HEK293T (cell line): Measurements from ENCODE around the gene MGMT.

Experiments
- CTCF ChIA-PET: fragments of 350-600 bp; formaldehyde crosslinking; extraction: SDS; loops from one replicate; lab custom pipeline; 2021; ENCODE audit warnings: antibody characterized with exemption, inconsistent platforms; lab: Yijun Ruan, JAX
- POLR2A ChIA-PET: fragments of 350-600 bp; formaldehyde crosslinking; extraction: SDS; loops from one replicate; lab custom pipeline; 2020; ENCODE audit warnings: antibody characterized with exemption, inconsistent platforms; lab: Yijun Ruan, JAX
- DNase-seq: peaks from one replicate; pipeline ENCODE4 v3.0.0; 2012; ENCODE audit warnings: mixed read lengths; ENCODE audit errors: extremely low spot score
- ARNT ChIP-seq: fragments of 450-650 bp; IDR thresholded peaks from 2 replicates; pipeline ENCODE4 v1.6.1; 2017; ENCODE audit warnings: mild to moderate bottlenecking
- BHLHE40 ChIP-seq: fragments of 450-650 bp; IDR thresholded peaks from 2 replicates; pipeline ENCODE4 v1.6.1; 2016; ENCODE audit warnings: mild to moderate bottlenecking, moderate library complexity, borderline replicate concordance
- CTBP1 ChIP-seq: fragments of 450-650 bp; IDR thresholded peaks from 2 replicates; pipeline ENCODE4 v1.6.1; 2016; ENCODE audit warnings: borderline replicate concordance
- ELF4 ChIP-seq: fragments of 450-650 bp; IDR thresholded peaks from 2 replicates; pipeline ENCODE4 v1.6.1; 2017; ENCODE audit warnings: antibody characterized with exemption
- FOXA1 ChIP-seq: fragments of 450-650 bp; IDR thresholded peaks from 2 replicates; pipeline ENCODE4 v1.6.1; 2016; ENCODE audit warnings: mild to moderate bottlenecking
- FOXK2 ChIP-seq: fragments of 450-650 bp; IDR thresholded peaks from 2 replicates; pipeline ENCODE4 v1.6.1; 2016; ENCODE audit warnings: mild to moderate bottlenecking
- FOXM1 ChIP-seq: fragments of 450-650 bp; IDR thresholded peaks from 2 replicates; pipeline ENCODE4 v1.6.1; 2017; ENCODE audit warnings: mild to moderate bottlenecking, borderline replicate concordance
- HDGF ChIP-seq: fragments of 450-650 bp; IDR thresholded peaks from 2 replicates; pipeline ENCODE4 v1.6.1; 2017; ENCODE audit warnings: antibody characterized with exemption, borderline replicate concordance
- L3MBTL2 ChIP-seq: fragments of 450-650 bp; conservative IDR thresholded peaks from 2 replicates; pipeline ENCODE4 v1.6.1; 2016; ENCODE audit warnings: mild to moderate bottlenecking
- LEF1 ChIP-seq: fragments of 450-650 bp; IDR thresholded peaks from 2 replicates; pipeline ENCODE4 v1.6.1; 2017; ENCODE audit warnings: mild to moderate bottlenecking, borderline replicate concordance
- NFRKB ChIP-seq: fragments of 450-650 bp; IDR thresholded peaks from 2 replicates; pipeline ENCODE4 v1.6.1; 2016; ENCODE audit warnings: mild to moderate bottlenecking, moderate library complexity
- SP1 ChIP-seq: fragments of 450-650 bp; IDR thresholded peaks from 2 replicates; pipeline ENCODE4 v1.6.1; 2017
- SUZ12 ChIP-seq: fragments of 450-650 bp; IDR thresholded peaks from 2 replicates; pipeline ENCODE4 v1.6.1; 2016; ENCODE audit warnings: mild to moderate bottlenecking
- TARDBP ChIP-seq: fragments of 450-650 bp; IDR thresholded peaks from 2 replicates; pipeline ENCODE4 v1.6.1; 2016
- ZNF384 ChIP-seq: fragments of 450-650 bp; IDR thresholded peaks from 2 replicates; pipeline ENCODE4 v1.6.1; 2016
- TF ChIP-seq, protein P1 (sequence below): fragments of 450-650 bp; IDR thresholded peaks from 2 replicates; pipeline ENCODE4 v1.6.1; 2016

Gene MGMT

DNA sequence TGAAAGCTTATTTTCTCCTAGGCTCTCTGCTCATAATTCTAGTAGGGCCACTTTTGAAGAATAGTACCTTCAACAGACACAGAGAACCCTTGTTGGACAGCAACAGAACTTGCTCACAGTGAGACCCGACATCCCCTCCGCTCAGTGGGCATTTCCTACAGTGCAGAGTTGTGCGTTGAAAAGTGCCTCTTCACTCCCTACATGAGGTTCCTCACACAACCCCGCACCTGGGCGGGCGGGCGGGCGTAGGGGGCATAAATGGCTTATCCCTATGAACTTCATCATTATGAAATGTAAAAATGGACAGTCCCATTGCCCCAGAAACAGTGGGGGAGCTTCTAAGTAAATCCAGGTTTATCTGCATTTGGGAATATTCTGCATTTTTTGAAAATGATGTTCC, 174.9 kb downstream of the MGMT start:
- POLR2A ChIA-PET, result no interaction called here
- TF ChIP-seq FOXM1 (no peak), SUZ12 (no peak), LEF1 (no peak), SP1 (no peak), ARNT (no peak)
- no peak for DNase-seq
- CTCF ChIA-PET, result no interaction called here

DNA sequence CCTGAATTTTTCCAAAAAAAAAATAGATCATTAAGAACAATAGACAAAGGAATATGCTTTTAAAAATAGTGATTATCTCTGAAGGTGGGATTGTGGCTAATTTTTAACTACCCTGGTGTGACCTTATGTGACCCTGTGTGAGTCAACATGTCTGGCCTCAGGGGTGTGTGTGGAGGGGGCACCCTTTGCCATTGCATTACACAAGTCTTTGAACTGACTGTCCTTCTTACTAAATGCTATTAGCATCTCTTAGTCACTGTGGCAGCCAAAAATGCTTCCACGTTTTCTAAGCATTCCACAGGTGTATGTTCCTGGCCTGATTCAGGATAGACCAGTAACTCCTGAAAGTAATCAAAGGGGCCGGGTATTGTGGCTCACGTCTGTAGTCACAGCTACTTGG, 175.4 kb downstream of the MGMT start:
- no peak for TF ChIP-seq ARNT
- no peak for TF ChIP-seq ELF4
- no peak for TF ChIP-seq ZNF384
- no peak for TF ChIP-seq FOXK2
- no peak for TF ChIP-seq TARDBP
- no peak for TF ChIP-seq CTBP1
- TF ChIP-seq LEF1, result no peak
- no peak for TF ChIP-seq SUZ12
- ChIA-PET POLR2A (no interaction called here), CTCF (no interaction called here)
- DNase-seq, result no peak

DNA sequence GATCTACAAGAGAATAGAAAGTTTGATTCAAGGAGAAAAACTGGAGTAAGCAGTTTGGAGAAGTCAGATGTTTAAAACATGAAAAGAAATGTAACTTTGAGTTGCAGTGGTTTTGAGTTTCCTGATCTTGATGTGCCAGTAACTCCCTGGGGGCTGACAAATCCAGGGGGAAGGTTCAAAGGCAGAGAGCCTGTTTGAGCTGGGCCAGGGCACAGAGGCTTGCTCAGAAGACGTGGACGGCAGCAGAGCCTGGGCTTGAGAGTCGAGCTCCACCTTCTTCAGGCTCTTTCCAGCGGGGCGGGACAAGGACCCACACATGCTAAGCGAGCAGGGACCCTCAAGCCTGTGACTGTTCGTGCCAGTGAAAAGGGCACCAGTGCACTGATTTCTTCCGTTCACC, 176.2 kb downstream of the MGMT start:
- DNase-seq, result no peak

DNA sequence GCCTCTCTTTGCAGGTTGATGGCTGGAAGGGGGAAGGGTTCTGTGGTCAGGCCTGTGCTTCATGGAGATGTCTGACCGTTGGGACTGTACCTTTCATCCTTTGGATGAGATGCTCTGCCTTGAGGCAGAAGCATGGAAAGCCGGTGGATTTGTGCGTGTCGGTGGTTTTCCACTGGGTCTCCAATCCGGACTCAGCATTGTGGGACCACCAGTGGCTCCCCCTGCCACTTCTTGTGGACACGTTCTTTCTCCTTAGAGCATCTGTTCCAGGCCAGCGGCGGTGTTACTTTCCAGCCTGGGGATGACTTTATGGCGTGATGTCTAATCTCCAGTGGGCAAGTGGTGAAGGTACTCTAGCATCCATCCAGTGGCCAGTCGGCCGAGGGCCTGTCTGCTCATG, 178.4 kb downstream of the MGMT start:
- no peak for DNase-seq
- ChIA-PET POLR2A (no interaction called here), CTCF (no interaction called here)
- TF ChIP-seq ZNF384 (no peak), HDGF (no peak), SUZ12 (no peak), FOXK2 (no peak), CTBP1 (no peak), ARNT (no peak), SP1 (no peak), NFRKB (no peak), LEF1 (no peak), TARDBP (no peak), FOXA1 (no peak), BHLHE40 (no peak), FOXM1 (no peak), L3MBTL2 (no peak)
- TF ChIP-seq, protein P1, sequence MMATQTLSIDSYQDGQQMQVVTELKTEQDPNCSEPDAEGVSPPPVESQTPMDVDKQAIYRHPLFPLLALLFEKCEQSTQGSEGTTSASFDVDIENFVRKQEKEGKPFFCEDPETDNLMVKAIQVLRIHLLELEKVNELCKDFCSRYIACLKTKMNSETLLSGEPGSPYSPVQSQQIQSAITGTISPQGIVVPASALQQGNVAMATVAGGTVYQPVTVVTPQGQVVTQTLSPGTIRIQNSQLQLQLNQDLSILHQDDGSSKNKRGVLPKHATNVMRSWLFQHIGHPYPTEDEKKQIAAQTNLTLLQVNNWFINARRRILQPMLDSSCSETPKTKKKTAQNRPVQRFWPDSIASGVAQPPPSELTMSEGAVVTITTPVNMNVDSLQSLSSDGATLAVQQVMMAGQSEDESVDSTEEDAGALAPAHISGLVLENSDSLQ, result no peak

More for the DNA sequence above, 176.2 kb downstream of the MGMT start:
- ChIA-PET CTCF (no interaction called here), POLR2A (no interaction called here)
- TF ChIP-seq, protein P1, result no peak
- no peak for TF ChIP-seq NFRKB
- no peak for TF ChIP-seq ARNT

DNA sequence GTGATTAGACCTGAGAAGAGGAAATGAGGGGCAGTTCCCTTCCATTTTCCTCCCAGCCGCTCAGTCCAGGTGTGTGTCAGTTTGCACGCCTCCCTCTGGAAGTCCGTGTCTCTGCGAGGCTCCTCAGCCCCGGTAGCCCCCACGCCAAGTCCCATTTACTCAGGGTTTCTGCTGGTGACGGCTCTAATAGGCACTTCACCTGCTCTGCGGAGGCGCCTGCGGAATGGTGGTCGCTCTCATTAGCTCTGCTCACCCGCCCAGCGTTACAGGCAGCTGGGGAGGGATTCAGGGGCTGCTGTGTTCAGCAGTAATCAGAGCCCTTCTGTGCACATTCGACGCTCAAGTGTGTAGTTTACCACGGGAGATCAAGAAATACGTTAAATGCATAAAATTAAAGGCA, 179.9 kb downstream of the MGMT start:
- CTCF ChIA-PET, result no interaction called here
- TF ChIP-seq, protein P1, result no peak
- TF ChIP-seq HDGF (no peak), BHLHE40 (no peak), FOXM1 (no peak), ZNF384 (no peak), ELF4 (no peak), CTBP1 (no peak), LEF1 (no peak)
- POLR2A ChIA-PET, result no interaction called here
- DNase-seq, result no peak

DNA sequence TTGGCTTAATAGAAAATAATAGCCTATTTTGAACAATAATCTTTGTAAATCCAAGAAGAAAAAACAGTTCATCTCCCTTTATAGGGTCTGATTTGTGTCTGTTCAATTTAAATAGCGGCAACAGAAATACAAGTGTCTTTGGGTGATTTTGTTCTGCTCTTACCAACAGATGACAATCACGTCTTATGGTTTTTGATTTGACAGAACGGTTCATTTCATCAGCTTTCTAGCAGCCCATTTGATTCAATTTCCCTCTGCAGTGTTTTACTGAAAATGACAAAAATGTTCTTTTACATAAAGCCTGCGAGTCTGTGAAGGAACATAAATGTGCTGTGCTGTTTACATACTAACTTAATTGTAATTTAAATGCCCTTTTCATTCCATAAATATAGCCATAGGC, 180.5 kb downstream of the MGMT start:
- no peak for TF ChIP-seq ARNT
- no peak for TF ChIP-seq SUZ12
- TF ChIP-seq TARDBP, result no peak
- no peak for TF ChIP-seq ZNF384
- TF ChIP-seq FOXK2, result no peak
- TF ChIP-seq, protein P1, result no peak
- TF ChIP-seq ELF4, result no peak
- TF ChIP-seq CTBP1, result no peak
- TF ChIP-seq LEF1, result no peak
- TF ChIP-seq SP1, result no peak
- no peak for TF ChIP-seq FOXA1
- TF ChIP-seq BHLHE40, result no peak
- no peak for TF ChIP-seq NFRKB
- TF ChIP-seq FOXM1, result no peak
- TF ChIP-seq HDGF, result no peak
- no peak for TF ChIP-seq L3MBTL2
- no peak for DNase-seq
- POLR2A ChIA-PET, result no interaction called here
- CTCF ChIA-PET, result no interaction called here
